ENCODE data around the gene SASH1.

Gene SASH1

DNA sequence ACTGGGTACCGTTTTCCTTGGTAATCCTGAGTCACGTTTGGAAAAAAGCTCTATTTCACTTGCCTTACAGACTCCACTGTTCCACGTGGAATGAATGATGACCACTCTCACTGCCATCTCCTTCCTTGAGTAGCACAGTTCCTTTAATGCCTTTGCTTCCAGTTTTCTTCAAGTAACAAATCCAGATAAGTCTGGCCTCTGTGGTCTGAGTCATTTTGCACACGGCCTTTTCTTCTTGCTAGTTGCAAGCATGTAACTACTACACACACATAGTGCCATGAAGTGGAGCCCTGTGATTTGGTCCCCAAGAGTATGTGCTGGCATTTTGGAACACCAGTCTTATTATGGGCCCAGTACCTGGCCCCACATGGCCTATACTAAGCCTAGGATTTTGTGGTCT lies 182.8 kb downstream of the SASH1 start:
- DNase-seq = no peak

DNA sequence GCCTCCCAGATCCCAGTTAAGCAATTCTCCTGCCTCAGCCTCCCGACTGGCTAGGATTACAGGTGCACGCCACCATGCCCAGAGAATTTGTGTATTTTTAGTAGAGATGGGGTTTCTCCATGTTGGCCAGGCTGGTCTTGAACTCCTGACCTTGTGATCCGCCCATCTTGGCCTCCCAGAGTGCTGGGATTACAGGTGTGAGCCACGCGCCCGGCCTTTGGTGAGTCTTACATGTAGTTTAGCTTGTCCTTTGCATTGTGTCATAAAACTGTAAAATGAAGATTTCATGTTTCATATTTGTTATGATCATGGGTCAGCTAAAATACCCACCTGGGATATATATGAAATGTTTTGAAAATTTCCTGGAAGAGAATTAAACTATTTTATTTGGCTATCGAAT lies 183.5 kb downstream of the SASH1 start:
- no peak for DNase-seq

DNA sequence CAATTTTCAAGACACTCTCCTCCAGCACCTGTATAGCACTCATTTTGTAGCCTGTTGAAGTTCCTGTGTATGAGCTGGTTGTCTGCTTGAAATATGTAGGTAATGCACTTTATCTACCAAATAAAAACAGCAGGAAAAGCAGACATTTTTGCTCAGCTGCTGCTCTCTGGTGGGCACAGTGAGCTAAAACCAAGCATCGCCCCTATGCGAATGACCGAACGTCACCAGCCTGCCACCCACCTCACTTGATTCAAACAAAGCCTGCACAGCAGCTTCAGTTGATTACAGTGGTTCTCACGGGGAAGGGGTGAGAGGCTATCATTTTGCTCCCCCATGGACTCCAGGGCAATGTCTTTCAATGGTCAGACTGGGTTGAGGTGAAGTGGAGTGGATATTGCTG lies 185.7 kb downstream of the SASH1 start:
- no peak for DNase-seq

DNA sequence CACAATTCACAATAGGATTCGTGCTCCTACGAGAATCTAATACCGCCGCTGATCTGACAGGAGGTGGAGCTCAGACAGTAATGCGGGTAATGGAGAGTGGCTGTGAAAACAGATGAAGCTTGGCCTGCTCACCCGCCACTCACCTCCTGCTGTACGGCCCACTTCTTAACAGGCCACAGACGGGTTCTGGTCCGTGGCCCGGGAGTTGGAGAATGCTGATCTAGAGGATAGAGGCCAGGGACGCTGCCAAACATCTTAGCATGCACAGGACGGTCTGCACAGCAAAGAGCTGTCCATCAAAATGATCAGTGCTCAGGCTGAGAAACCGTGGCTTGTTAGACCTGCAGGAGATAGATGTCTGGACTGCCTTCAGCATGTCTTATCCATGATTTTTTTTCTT lies 186.4 kb downstream of the SASH1 start:
- DNase-seq = no peak

DNA sequence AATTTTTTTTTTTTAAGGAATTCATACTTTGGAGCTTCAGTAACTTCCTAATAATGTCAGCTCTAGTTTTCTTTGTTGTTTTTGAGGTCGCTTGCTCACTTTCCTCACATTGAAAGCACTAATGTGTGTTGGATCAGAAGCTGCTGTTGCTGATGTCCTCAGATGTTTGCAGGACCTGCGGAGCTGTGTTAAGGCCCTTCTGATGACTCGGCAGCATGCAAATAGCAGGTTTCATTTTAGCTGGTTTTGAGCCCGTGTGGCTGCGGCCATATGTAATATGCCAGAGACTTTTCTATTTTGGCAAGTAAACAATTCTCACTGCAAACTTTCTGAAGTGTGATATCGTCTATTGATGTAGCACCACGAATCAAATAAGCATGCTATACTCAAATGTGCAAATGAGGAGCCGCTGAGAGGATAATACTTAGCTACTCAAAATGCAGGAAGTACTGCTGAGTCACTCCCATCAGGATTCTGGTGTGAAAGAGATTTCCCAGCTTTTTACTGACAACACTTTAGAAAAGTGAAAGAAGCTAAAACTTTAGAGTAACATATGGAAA lies 187.8 kb downstream of the SASH1 start:
- DNase-seq = no peak

DNA sequence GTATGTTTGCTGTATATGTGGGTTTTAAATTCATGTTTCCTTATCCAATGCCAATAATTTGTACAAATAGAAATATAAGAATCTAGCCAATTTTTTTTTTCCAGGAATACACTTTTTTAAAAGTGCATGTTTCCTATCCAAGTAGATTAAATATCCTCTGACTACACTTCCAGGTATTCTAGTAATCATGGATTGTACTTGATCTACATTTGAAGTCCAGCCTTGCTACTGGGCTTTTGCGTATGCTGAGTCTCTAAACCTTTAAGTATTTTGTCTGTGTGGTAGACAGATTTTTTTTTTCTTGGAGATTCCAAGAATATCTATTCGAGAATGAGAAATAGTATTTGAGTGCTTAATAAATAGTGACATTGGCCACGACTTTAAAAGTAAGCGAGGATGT lies 188.3 kb downstream of the SASH1 start:
- DNase-seq = no peak

DNA sequence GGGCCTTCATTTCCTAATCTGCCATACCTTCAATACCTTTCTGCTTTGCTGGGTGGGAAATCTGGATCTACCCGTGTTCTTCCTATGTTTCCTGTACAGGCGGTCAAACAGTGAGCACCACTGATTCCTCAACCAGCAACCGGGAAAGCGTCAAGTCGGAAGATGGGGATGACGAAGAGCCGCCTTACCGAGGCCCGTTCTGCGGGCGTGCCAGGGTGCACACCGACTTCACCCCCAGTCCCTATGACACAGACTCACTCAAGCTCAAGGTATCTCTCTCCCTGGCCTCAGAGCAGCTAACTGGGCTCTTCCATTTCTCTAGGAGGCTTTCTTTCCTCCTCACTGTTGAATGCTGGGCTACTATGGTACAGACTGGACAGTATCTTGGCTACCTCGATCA lies 190.1 kb downstream of the SASH1 start:
- no peak for DNase-seq

DNA sequence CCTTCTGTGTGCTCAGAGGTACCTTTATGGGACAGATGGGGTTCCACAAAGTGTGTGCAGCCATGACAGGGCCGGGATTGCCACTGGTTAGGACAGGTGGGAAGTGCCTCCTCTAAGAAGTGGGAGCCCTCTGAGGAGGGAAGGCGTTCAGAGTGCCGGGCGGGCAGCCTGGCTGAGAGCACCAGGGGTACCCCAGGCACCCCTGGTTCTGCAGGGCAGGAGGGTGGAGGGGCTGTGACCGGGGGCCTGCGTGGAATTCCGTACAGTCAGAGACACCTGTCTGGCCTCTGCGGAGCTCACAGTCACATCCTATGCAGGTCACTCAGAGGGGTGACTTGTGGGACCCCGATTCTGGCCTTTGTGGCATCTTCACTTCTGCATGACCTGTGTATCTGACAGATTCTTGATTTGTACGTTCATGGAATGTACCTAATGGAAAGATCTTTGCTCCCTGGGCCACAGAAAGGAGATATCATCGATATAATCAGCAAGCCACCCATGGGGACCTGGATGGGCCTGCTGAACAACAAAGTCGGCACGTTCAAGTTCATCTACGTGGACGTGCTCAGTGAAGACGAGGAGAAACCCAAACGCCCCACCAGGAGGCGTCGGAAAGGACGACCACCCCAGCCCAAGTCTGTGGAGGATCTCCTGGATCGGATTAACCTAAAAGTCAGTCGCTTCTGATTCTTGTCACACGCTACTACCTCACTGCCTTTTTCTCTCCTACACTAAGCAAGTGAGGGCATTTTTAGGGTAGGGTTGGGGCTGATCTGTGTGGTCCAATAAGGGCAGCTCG lies 190.9 kb downstream of the SASH1 start:
- DNase-seq = no peak

DNA sequence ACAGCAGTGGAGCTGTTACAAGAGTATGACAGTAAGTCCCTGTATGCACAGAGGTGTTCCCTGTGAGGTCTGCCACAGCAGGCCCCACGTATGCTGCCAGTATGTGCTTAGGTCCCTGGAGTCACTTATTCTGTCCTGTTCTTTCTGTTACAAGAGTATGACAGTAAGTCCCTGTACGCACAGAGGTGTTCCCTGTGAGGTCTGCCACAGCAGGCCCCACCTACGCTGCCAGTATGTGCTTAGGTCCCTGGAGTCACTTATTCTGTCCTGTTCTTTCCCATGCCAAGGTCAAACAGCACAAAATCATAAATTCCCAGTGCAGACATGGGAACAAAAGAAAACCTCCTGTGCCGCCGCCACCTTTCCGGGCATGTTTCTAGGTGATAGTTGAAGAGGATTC lies 192.2 kb downstream of the SASH1 start:
- DNase-seq = no peak

DNA sequence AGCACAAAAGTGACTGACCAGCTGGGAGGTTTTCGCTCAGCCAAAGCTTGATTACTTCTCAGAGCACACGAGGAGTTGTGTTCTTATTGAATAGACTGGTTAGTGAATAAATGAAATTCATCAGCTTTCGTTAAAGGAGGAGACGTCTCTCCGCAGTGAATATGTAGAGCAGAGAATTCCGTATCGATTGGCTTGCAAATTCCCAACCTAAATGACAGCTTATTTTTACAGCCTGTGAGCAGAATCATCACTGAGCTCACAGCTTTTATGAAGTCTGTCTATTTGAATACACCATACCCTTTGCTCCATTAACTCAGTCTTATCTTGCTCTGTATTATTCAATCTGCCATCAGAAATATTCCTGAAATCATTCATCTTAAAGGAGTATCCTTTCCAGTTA lies 192.7 kb downstream of the SASH1 start:
- no peak for DNase-seq

DNA sequence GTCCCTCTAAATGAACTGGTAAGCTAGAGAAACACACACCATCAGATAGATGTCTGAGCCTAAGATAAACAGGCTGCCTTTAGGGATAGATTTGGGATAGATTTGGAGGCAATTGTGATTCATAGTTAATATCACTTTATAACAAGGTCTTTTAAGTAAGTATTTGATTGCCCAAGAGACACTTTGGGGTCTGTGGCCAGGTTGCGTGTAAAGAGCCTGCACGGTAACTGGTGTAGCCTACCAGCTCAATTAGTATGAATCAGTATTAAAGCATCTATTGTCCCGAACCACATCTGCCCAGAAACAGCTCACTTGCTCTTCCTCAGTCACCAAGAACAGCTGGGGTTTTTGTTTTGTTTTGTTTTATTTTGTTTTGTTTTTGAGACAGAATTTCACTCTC lies 193.3 kb downstream of the SASH1 start:
- DNase-seq = no peak

DNA sequence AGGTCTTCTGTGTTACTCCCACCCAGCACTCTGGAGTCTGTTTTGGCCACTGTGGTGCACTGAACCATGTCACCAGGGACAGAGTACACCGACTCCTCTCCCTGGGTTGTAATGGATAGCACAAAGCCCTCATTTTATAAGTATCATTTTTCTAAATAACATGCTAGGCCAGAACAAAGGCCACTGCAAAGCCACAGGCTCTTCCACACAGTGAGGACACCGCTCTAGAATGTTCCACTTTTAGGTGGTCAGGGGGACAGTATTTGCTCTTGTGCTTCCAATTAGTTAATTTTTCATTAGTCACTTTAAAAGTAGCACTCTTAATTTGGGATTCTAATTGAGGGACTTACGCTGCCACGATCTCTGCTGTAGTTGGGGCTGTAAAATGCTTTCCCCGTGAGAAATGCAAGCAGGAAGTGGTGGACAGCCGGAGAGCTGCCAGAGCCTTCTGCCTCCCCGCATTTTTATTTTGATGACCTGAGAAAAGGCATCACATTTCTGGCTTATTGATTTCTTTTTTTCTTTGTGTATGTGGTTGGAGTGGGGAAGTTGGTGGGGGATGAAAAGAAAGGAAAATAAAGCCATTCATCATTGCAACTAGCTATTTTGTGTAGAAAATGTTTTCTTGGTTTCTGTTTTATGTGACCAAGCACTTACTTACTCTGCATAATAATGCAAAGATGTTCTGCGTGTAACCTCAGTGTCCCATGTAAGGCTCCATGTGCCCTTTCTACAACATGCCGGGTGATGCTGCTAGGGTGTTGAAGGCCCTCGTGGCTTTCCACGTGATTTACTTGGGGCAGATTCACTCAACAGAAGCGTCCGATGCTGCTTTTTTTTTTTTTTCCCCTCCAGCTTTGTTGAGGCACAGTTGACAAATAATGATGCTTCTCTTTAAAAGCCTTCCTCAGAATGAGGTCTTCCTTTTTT lies 195.9 kb downstream of the SASH1 start:
- no peak for DNase-seq

DNA sequence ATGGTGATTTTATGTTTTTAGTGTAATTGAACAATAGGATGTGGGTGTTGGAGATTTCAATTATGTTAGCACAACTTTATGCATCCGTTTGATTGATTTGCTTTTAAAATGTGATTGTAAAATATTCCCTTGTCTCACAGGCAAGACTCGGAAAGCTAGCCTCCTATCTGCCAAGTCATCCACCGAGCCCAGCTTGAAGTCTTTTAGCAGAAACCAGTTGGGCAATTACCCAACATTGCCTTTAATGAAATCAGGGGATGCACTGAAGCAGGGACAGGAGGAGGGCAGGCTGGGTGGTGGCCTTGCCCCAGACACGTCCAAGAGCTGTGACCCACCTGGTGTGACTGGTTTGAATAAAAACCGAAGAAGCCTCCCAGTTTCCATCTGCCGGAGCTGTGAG lies 200.9 kb downstream of the SASH1 start:
- no peak for DNase-seq

DNA sequence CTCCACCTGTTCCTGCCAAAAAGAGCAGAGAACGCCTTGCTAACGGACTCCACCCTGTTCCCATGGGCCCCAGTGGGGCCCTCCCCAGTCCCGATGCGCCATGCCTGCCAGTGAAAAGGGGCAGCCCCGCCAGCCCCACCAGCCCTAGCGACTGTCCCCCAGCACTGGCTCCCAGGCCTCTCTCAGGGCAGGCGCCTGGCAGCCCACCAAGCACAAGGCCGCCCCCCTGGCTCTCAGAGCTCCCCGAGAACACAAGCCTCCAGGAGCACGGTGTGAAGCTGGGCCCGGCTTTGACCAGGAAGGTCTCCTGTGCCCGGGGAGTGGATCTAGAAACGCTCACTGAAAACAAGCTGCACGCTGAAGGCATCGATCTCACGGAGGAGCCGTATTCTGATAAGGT lies 201.8 kb downstream of the SASH1 start:
- no peak for DNase-seq

DNA sequence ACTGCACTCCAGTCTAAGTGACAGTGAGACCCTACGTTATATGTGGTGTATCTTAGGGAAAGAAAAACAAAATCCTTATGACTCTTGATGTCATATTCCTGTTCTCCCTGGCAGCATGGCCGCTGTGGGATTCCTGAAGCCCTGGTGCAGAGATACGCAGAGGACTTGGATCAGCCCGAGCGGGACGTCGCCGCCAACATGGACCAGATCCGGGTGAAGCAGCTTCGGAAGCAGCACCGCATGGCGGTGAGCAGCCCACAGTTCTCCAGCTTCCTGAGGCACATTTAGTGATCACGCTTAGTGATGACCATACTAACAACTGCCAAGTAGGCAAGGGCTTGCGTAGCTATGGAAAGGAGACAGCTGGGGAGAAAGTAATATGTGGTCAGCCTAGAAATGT lies 203.3 kb downstream of the SASH1 start:
- DNase-seq = no peak

DNA sequence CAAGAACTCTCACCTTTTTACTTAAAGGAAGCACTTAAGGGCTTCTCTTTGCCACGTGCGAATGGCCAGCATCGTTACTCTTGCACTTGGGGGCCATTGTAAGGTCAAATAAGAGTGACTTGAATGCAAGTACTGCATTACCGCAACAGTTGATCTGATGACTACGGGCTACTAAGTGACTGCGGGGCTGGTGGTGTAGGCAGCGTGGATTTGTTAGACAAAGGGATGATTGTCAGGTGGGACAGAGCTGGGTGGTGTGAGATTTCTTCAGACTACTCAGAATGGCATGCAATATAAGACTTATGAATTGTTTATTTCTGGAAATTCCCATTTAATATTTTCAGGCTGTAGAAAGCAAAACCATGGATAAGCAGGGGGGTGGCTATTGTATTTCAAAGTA lies 204.5 kb downstream of the SASH1 start:
- no peak for DNase-seq

DNA sequence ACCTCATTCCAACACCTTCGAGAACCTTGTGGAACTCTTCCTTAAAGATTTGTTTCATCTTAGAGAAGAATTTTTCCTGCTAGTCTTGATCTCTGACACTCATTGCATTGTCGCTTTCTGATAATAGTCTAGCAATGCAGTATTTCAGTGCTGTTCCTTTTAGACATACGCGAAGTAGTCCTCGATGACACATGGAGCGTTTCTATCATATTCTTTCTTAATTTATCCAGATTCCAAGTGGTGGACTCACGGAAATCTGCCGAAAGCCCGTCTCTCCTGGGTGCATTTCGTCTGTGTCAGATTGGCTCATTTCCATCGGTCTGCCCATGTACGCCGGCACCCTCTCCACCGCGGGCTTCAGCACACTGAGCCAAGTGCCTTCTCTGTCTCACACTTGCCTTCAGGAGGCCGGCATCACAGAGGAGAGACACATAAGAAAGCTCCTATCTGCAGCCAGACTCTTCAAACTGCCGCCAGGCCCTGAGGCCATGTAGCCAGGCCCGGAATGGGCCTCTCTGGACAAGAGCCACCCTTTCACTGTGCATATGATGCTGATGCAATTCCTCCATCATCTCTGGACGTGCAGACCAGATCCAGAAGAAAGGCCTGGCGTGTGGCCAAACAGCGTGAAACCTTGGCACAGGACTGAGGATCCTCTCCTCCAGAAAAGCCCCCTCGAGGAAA lies 205.6 kb downstream of the SASH1 start:
- no peak for DNase-seq

DNA sequence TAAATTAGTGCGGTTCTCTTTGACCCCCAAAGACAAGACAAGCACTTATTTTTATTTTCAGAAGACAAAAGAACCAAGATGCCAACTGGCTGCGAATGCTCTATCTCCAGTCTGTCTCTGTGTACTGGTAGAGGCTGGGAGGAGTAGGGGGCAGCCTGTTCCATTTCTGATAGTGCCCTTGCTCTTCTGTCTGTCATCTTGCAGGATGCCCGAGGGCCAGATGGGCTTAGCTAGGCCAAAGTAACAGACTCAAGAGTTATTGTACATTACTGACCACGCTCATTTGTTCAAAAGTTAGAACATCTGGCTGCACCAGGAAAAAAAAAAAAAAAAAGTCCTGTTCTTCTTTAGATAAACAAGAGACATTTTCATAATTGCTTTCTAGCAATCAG lies 206.1 kb downstream of the SASH1 start:
- no peak for DNase-seq

DNA sequence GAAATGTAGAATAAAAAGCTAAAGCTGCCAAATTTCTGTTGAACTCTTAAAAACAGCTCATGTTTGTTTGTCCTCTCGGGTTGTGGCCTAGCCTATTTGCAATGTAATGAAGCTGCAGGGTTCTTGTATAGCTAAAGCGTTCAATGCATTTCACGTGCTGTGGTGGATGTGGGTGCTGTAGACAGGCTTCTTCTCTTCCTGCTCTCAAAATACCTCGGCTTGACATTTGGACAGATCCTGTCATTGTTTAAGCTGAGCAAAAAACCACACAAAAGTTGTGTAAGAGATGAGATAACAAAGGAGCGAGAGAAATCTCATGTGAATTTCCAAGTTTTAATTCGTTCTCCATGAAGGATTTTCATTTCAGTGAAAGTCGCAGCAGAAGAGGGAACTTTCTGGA lies 207.9 kb downstream of the SASH1 start:
- DNase-seq = no peak

DNA sequence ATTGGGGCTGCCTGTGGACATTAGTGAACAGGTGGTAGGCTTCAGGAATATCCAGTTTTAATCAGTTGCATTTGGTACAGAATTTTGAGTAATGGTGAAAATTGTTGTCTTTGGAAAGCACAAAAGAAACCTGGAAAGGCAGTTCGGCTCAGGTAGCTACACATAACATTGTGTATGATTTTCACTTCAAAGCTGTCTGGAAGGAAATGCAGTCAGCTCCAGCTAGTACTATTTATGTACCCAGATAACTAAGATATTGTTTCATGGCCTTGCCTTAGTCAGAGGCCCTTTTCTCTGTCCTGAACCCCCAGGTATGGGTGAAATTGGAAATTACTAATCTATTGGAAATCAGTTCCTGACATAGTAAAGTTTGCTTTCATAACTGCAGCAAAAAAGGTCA lies 208.6 kb downstream of the SASH1 start:
- no peak for DNase-seq

DNA sequence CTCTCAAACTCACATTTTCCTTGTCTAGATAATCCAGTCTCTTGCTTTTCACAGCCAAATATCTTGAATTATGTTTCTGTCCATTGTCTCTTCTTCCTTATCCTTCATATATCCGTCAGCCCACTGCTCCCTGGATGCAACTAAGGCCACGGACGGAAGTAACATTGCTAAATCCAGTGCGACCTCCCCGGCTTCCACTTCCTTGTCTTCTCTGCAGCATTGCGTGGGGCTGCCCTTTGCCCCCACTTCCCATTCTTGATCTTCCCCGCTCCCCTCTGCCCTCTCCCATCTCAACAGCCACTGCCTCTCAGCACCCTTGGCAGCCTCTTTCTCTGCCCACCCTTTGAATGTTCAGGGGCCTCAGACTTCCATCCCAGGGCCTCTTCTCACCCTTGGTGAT lies 213.8 kb downstream of the SASH1 start:
- DNase-seq = no peak

DNA sequence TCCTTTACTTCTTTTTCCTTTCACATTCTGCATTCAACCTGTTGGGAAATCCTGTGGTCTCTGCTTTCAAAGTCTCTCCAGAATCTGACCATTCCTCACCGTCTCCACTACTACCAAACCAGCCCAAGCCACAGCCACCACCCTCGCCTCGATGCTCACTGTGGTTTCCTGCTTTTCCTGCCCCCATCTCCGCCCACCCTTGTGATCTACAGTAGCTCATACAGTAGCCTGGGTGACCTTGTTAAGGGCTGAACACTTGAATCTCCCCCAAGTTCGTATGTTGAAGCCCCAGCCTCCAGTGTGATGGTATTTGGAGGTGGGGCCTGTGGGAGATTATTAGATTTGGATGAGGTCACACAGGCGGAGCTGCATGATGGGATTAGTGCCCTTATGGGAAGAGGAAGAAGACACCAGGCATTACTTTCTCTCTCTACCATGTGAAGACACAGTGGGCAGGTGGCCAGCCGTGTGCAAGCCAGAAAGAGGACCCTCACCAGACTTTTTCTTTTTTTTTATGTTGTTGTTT lies 215.2 kb downstream of the SASH1 start:
- DNase-seq = no peak

DNA sequence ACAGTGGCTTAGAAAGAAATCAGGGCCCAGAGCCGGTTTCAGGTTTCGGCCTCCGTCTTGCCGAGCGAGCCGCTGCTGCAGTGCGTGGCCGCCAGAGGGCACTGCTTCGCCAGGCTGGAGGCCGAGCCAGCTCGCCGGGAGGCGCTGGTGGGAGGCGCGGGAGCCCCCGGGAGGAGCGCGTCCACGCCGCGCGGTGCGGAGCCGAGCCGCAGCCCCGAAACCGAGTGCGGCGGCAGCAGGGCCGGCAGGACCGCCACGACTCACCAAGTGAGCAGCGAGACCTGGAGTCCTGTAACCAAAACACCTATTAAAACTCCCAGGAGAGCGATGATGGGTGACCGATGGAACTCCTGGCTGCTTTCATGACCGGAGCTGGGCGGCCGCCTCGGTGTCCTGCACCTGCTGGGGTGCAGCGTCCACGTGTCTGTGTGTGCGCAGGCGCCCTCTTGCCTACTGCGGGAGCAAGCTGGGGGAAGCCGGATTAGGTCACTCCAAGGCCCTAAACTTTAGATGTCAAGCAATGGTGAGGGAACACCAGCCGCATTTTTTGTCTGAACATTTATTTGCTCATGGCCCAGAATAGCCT lies 217.3 kb downstream of the SASH1 start:
- DNase-seq = peak; percentile 9 to 66 (median 38)
